Kidney (tissue), 14 donors: ENCODE results near the gene HPD. TPM values are rescaled to one million over a fixed set of nuclear protein-coding genes. Genes with fewer than 3 reads are reported as not detected.

Source experiments
- DNase-seq, 5 donors: peaks; one replicate each; pipeline ENCODE4 v3.0.0-alpha.2; 2013 to 2020
- FAIRE-seq: peaks from 2 replicates; lab custom pipeline; 2012; peaks lifted over from hg19 to GRCh38; lab: Jason Lieb, UNC
- H3K27ac ChIP-seq, 2 donors: one replicate each; pipeline ENCODE4 v1.7.0; 2013; ENCODE audit warnings: low read depth in 2 of 2, low read length in 2 of 2, inconsistent platforms in 1 of 2
- H3K27me3 ChIP-seq: one replicate; pipeline ENCODE4 v1.7.1; 2013; ENCODE audit warnings: low read length, inconsistent platforms; ENCODE audit not compliant: control insufficient read depth, insufficient read depth
- H3K36me3 ChIP-seq, 3 donors: one replicate each; pipeline versions ENCODE4 v1.7.0 to v1.7.1; 2013; ENCODE audit warnings: low read length in 3 of 3, control low read depth in 1 of 3, inconsistent platforms in 1 of 3; ENCODE audit not compliant: insufficient read depth in 3 of 3, control insufficient read depth in 2 of 3
- H3K4me1 ChIP-seq, 3 donors: one replicate each; pipeline versions ENCODE4 v1.7.0 to v1.7.1; 2013; ENCODE audit warnings: low read length in 3 of 3, inconsistent platforms in 1 of 3, low read depth in 1 of 3; ENCODE audit not compliant: control insufficient read depth in 2 of 3, insufficient read depth in 2 of 3
- H3K4me3 ChIP-seq, 3 donors: one replicate each; pipeline versions ENCODE4 v1.7.0 to v1.8.1; 2013; ENCODE audit warnings: low read length in 3 of 3, control low read depth in 1 of 3, inconsistent platforms in 1 of 3
- H3K9ac ChIP-seq, 3 donors: one replicate each; pipeline versions ENCODE4 v1.7.0 to v1.7.1; 2013; ENCODE audit warnings: low read length in 3 of 3, control low read depth in 1 of 3, inconsistent platforms in 1 of 3
- H3K9me3 ChIP-seq, 3 donors: one replicate each; pipeline versions ENCODE4 v1.7.0 to v1.7.1; 2013; ENCODE audit warnings: low read length in 3 of 3, control low read depth in 1 of 3, inconsistent platforms in 1 of 3; ENCODE audit not compliant: control insufficient read depth in 2 of 3, insufficient read depth in 1 of 3
- intact Hi-C: fragments of 100-400 bp; cut with DNase I; formaldehyde crosslinking; loops from one replicate; pipeline ENCODE4 v1.11.1; 2022
- polyA plus RNA-seq: library from polyadenylated mRNA; stranded (reverse); fragments of 350-450 nt; fragmentation: Illumina TruSeq; extraction: RNeasy Lipid Tissue Mini Kit (QIAGEN cat#74804); gene quantifications from one replicate; pipeline ENCODE4 v1.2.3, GENCODE V29; 2014; ENCODE audit warnings: low read depth, low replicate concordance; ENCODE audit not compliant: insufficient read depth
- total RNA-seq: library from RNA; stranded (reverse); fragmentation: NEBNext Ultra II Directional; extraction: Animal tissue kit (Norgen Biotek cat#: 25700); gene quantifications from one replicate; pipeline ENCODE4 v1.2.1, GENCODE V29; 2021
- TF ChIP-seq, protein P1 (sequence below): IDR thresholded peaks from 3 replicates; pipeline ENCODE4 v1.5.1; 2012; ENCODE audit warnings: mild to moderate bottlenecking, moderate library complexity, borderline replicate concordance; ENCODE audit not compliant: insufficient read depth; ENCODE audit errors: extremely low read depth
- donor health status: control.
- donor health status: control.
- donor health status: control.
- donor health status: control.
- donor health status: control.
- donor health status: DM: yes; HTN: yes; CAD: no.
- donor health status: Normal renal cell carcinoma (clear cell type).

Gene HPD
- total and polyA plus RNA-seq, 2 donors from 2014 or later = 4.6 to 393 TPM

DNA sequence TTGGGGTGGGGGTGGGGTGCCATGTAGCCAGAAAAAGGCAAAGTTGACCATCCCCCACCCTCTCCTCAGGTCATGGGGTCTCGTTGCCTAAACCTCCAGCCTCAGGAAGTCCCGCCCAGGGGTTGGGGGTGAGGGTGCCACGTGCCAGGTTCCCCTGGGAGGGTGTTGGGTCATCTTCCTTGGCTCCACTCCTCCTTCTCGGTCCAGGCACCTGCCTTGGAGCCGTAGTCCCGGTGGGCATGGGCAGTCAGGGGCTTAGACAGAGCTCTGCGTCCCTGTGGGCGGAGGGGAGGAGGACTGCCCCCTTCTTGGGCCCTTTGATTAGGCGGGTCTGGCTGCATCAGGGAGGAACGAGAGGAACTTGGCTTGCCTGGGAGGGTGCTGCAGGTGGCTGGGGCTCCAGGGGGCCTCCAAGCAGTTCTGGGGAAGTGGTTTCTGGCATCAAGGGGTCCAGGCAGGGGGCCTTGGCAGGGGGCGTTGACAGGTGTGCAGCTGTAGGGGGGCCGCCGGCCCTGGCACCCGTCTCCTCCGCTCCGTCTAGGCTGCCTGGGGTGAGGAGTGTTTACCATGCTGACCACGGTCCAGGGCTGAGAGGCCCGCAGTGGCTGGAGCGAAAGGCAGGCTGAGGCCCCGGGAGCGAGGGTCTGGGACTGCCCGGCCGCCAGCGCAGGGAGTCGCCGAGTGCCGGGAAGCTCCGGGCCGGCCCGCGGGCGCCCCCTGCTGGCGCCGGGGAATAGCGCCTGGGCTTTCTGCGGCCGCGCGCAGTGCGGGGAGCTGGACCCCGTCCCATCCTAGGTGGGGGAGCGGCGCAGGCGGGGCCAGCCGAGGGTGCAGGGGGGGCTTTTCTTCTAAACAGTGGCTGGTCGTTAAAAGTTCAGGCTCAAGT is 47.0 kb downstream of the HPD start:
- DNase-seq = peak; percentile 82 to 91 (median 90)
- no peak for FAIRE-seq
- Histone ChIP-seq H3K9ac (peak overlapping the region; percentile 42 to 71 (median 46)), H3K27ac (peak overlapping the region; percentile 40 to 80), H3K4me1 (peaks cover 0 to 33% (median 17%) of the 10 kb centered on the region in 3 donors), H3K27me3 (no peaks in the 10 kb centered on the region), H3K36me3 (peaks cover 5 to 42% (median 24%) of the 10 kb centered on the region in 3 donors), H3K9me3 (no peaks in the 10 kb centered on the region), H3K4me3 (peak overlapping the region; percentile 70 to 83 (median 71))
- intact Hi-C loops = no loop called here
- TF ChIP-seq, protein P1, sequence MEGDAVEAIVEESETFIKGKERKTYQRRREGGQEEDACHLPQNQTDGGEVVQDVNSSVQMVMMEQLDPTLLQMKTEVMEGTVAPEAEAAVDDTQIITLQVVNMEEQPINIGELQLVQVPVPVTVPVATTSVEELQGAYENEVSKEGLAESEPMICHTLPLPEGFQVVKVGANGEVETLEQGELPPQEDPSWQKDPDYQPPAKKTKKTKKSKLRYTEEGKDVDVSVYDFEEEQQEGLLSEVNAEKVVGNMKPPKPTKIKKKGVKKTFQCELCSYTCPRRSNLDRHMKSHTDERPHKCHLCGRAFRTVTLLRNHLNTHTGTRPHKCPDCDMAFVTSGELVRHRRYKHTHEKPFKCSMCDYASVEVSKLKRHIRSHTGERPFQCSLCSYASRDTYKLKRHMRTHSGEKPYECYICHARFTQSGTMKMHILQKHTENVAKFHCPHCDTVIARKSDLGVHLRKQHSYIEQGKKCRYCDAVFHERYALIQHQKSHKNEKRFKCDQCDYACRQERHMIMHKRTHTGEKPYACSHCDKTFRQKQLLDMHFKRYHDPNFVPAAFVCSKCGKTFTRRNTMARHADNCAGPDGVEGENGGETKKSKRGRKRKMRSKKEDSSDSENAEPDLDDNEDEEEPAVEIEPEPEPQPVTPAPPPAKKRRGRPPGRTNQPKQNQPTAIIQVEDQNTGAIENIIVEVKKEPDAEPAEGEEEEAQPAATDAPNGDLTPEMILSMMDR = peak; percentile 90

DNA sequence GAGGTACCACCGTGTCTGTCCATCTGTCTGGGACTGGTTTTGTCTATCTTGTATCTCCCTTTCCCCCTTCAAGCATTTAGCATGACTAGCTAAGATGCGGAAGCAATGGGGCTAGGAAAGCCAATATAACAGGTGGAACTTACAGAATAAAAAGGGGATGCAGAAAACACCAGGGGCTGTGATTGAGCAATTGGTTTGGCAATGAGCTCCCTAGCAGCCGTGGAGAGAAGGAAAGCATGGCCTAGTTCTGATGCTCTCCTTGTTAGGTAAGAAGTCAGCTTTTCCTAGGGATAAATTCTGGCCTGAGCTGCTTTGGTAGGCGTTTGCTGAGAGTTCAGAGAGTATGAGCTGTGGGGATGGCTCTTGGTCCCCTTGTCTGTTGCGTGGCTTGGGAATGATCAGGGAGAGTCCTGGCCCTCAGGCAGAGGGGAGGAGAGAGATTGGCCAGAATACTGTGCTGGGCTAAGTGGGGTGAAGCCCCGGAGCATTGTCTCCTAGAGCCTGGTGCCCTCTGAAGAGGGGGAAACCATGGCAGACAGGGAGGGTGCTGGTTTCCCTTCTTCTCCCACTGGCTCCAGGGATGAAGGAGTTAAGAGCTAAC is 47.7 kb downstream of the HPD start:
- H3K27ac ChIP-seq = no peak overlapping the region
- H3K27me3 ChIP-seq = no peaks in the 10 kb centered on the region
- peak overlapping the region in 1 of 3 donors; percentile 71 for H3K9ac ChIP-seq
- peak overlapping the region in 2 of 3 donors; percentile 30 to 83 for H3K4me3 ChIP-seq
- no peak for DNase-seq
- intact Hi-C loops = no loop called here
- no peaks in the 10 kb centered on the region for H3K9me3 ChIP-seq
- peaks cover 0 to 40% (median 17%) of the 10 kb centered on the region in 3 donors for H3K4me1 ChIP-seq
- FAIRE-seq = no peak
- peaks cover 2 to 42% (median 18%) of the 10 kb centered on the region in 3 donors for H3K36me3 ChIP-seq
- TF ChIP-seq, protein P1 = no peak

DNA sequence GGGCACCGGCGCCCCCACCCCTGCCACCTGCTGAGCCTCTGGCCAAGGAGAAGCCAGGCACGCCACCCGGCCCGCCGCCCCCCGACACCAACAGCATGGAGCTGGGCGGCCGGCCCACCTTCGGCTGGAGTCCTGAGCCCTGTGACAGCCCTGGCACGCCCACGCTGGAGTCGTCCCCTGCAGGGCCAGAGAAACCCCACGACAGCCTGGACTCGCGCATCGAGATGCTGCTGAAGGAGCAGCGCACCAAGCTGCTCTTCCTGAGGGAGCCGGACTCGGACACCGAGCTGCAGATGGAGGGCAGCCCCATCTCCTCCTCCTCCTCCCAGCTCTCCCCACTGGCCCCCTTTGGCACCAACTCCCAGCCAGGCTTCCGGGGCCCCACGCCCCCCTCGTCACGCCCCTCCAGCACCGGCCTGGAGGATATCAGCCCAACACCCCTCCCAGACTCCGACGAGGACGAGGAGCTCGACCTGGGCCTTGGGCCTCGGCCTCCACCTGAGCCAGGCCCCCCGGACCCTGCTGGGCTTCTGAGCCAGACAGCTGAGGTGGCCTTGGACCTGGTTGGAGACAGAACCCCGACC is 48.3 kb downstream of the HPD start:
- H3K4me1 ChIP-seq = peaks cover 0 to 43% (median 17%) of the 10 kb centered on the region in 3 donors
- no peak overlapping the region for H3K9ac ChIP-seq
- H3K9me3 ChIP-seq = no peaks in the 10 kb centered on the region
- intact Hi-C loops = no loop called here
- peak in 1 of 5 donors; percentile 80 for DNase-seq
- H3K4me3 ChIP-seq = no peak overlapping the region
- no peak for FAIRE-seq
- H3K27ac ChIP-seq = no peak overlapping the region
- H3K27me3 ChIP-seq = no peaks in the 10 kb centered on the region
- TF ChIP-seq, protein P1 = no peak
- peaks cover under 1 to 43% (median 16%) of the 10 kb centered on the region in 3 donors for H3K36me3 ChIP-seq
